H1 (cell line): Measurements from ENCODE around the gene PAPOLG. TPM values are rescaled to one million over a fixed set of nuclear protein-coding genes. Genes with fewer than 3 reads are reported as not detected.

Experiments
- CHD7 ChIP-seq: fragments of 300-600 bp; sonication (generic); IDR thresholded peaks from 2 replicates; pipeline ENCODE4 v1.7.1; 2012; ENCODE audit warnings: low read length, moderate library complexity, mild to moderate bottlenecking, inconsistent platforms; ENCODE audit not compliant: insufficient replicate concordance
- CTBP2 ChIP-seq: IDR thresholded peaks from 2 replicates; pipeline ENCODE4 v1.7.0; 2011; ENCODE audit warnings: borderline replicate concordance, mild to moderate bottlenecking, moderate library complexity, mixed read lengths, low read length; ENCODE audit not compliant: insufficient read depth, insufficient read length
- MAX ChIP-seq: IDR thresholded peaks from 2 replicates; pipeline ENCODE4 v1.6.1; 2012; ENCODE audit warnings: inconsistent platforms
- SIRT6 ChIP-seq: IDR thresholded peaks from one replicate; pipeline ENCODE4 v1.7.1; 2012; ENCODE audit warnings: low read length, inconsistent platforms
- polyA plus RNA-seq, 7 experiments: library from polyadenylated mRNA; depleted of rRNA in 3 of 7; stranded (reverse) in 5 of 7; unstranded in 2 of 7; fragments of >200 nt in 5 of 7; fragments of 200-250 nt in 2 of 7; gene quantifications; 1 replicate in 5 of 7; 2 replicates in 1 of 7; 4 replicates in 1 of 7; pipeline versions ENCODE4 v1.2.1 to v1.2.3, GENCODE V29; 2011 to 2013; ENCODE audit warnings: missing spikeins in 2 of 7, mixed read lengths in 2 of 7
- total RNA-seq: library from RNA; stranded (reverse); fragmentation: NEBNext Ultra II Directional; extraction: Animal tissue kit (Norgen Biotek cat#: 25700); gene quantifications from 2 replicates; pipeline ENCODE4 v1.2.1, GENCODE V29; 2021

Gene PAPOLG
- total and polyA plus RNA-seq, 2 of the 8 experiments (the other 6 are each of a cell fraction or from before 2014, with no cell fraction given) = 6.5 to 21.5 TPM

GRCh38 chr2:60808330-60808801 lies 52.3 kb downstream of the PAPOLG start (continued):
- TF ChIP-seq CHD7 (no peak), MAX (peak; percentile 92), SIRT6 (no peak), CTBP2 (no peak)
